HuH-7 (cell line): ENCODE results near the gene DNAH17.

Source experiments
- DNase-seq: peaks from one replicate; pipeline ENCODE4 v3.0.0; 2011; ENCODE audit warnings: low spot score

The DNAH17 gene

DNA sequence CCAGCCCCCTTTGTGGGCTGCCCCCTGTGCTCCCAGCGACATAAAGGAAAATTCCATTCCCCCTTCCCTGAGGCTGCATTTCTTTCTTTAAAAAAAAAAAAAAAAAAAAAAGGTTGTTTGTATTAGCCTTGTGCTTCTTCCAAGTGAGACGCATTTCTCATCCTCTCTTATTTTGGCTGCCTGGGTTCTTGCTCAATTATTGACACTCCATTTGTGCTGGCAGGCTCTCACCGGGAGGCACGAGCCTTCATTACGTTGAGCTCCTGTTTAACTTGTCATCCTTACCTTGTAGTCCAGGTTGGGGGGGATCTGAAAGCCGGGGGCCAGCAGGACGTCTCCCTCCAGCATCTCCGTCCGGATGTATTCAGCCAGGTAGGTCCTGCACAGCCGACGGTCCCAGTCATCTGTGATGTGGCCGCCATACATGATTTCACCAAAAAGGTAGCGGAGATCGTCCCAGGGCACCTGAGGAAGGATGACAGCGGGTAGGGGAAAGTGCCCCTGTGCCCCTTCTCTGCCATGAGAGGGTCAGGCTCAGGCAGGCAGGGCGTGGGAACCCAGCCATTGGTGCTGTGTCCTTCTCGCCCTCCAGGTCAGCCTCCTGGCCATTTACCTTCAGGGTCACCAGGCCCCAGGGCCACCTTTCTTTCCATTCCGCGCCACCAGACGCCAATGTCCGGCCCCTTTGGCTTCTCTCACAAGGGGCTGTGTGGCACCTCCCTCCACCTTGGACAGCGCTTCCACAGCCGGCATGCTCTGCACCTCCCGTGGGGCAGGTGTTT, 148.2 kb downstream of the DNAH17 start:
- DNase-seq = no peak

DNA sequence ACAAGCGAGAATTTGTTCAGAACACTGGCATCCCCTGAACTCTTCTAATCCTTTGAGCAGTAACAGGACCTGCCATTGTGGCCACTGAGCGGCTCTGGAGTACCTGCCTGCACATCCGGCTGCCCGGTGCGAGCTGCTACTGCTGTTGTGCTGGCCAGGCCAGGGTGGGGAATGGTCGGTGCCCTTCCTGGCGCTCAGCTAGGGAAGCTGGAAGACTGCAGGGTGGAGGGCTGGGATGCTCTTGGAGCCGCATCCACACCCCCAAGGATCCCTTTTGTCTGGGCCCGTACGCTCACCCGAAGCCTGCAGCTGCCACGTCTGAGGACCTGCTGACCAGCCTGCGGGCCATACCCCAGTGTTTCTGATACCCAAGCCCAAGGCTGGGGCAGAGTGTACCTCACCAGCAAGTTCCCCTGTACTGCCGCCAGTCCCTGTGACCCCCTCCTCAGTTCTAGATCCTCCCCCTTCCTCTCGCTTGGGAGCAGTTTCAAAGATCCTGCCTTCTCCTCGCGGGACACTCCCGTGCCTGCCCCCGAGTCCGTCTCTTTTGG, 149.1 kb downstream of the DNAH17 start:
- DNase-seq = no peak

DNA sequence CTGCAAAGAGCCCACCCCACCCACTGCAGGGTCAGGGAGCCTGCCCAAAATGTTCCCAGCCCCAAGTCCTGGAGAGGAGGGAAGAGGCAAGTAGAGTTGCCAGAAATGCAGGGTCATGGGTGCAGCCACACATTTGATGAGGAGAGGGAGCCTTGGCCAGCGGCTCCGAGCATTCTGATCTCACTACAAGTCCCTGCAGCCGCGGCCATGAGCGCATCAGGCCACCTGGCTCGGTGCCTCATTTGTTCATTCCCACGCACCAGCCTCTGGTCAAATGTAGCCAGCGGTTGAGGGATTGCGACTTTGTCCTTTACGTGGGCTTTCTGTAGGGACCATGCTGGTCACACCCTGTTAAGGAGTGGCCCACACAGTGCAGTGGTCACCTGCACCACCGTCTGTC, 150.1 kb downstream of the DNAH17 start:
- no peak for DNase-seq

DNA sequence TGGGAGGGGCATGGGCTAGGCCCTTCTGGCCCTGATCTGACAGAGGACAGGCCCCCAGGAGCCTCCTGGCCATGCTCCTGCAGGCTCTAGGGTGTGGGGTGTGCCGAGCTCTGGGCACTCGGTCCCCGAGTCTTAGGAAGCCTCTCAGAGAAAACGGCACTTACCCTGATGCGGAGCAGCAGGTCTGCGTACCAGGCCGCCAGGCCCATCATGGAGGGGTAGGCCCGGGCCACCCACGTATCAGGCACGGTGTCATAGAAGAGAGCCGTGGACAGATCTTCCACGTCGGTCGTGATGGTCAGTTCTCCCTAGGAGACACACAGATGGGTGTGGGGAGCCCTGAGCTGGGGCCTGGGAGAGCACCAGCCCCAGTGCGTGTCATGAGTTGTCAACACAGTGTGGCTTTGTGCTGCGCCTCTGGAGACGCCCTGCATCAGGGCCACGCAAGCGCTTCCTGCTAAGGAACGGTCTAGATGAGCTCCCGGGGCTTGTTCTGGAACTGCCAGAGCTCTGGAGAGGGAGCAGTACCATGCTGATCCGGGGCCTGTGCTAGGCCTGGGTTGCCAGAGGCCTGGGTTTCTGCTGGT, 150.8 kb downstream of the DNAH17 start:
- no peak for DNase-seq

DNA sequence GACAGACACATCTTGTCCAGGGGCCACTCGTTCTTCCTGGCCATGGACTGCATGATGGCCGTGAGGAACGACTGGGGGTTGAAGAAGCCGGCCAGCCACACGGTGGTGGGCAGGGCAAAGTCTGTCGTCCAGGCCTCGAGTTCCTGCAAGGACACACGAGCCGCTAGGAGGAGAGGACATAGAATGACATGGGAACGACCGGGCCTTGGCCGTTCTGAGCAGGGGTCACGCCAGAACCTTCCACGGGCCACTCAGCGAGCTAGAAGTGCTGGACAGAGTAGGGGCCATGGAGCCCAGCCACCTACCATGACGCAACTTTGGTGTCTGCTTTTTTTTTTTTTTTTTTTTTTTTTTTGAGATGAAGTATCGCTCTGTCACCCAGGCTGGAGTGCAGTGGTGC, 151.8 kb downstream of the DNAH17 start:
- no peak for DNase-seq

DNA sequence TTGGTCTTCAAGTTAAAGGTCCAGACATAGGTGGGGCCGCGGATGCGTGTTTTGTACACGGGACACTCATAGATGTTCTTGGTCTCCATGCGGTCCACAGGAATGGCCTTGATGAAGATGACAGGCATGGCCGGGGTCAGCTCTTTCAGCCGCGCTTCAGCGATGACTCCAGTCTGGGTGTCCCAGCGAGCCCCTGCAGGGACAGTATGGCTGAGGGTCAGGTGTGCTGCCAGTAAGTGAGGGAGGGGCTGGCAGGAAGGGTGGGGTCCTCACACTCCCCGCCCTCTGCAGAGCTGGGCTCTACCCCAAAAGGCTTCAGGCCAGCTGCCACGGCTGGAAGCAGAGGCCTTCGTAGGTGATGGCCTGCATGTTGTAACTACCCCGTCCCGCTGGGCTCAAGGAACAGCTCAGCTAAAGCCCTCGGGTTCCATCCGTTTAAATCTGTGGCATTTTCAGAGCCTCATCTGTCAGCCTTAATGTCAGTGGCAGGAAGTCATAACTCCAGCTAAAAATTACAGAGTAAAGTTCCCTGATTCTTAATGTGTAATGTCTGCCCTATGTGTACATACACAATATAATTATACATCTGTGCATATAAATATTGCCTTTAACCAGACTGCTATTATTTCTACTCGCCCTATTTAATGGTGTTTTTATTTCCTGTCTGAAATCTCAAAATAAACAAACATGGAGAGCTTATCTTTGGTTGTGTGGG, 153.1 kb downstream of the DNAH17 start:
- no peak for DNase-seq

DNA sequence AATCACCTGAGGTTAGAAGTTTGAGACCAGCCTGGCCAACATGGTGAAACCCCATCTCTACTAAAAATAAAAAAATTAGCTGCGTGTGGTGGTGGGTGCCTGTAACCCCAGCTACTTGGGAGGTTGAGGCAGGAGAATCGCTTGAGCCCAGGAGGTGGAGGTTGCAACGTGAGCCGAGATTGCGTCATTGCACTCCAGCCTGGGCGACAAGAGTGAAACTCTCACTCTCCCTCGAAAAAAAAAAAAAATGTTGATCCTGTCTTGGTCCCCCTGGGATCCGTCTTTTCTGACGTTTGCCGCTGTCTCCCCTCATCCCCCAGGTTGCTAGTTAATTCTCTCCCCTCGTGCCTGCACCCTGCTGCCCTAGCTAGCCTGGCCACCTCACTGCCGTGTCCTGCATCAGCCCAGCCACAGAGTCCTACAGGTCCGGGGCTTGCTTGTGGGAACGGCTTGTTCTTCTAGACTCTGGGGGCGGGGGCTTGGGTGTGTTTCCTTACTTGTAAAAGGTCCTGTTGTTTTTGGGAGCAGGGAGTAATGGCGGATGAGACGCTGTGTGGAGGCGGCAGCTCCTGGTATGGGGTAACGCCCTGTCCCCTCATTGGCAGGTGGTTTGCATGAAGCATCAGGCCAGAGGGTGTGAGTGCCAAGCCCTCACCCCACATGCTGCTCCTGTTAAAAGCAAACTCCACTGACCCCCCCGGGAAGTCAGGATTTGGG, 154.2 kb downstream of the DNAH17 start:
- DNase-seq = no peak

DNA sequence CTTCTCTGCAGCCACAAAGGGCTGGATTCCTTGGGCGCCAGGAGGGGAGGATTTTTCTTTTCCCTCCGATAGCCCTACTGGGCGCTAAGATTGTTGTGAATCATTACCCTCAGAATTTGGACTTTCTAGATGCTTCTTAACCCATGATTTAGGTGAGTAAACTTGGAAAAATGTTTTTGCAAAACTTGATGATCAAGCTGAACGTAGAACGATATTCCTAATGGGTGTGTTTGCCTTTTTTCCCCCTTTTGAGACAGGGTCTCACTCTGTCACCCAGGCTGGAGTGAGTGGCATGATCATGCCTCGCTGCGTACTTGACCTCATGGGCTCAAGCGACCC, 155.0 kb downstream of the DNAH17 start:
- no peak for DNase-seq

DNA sequence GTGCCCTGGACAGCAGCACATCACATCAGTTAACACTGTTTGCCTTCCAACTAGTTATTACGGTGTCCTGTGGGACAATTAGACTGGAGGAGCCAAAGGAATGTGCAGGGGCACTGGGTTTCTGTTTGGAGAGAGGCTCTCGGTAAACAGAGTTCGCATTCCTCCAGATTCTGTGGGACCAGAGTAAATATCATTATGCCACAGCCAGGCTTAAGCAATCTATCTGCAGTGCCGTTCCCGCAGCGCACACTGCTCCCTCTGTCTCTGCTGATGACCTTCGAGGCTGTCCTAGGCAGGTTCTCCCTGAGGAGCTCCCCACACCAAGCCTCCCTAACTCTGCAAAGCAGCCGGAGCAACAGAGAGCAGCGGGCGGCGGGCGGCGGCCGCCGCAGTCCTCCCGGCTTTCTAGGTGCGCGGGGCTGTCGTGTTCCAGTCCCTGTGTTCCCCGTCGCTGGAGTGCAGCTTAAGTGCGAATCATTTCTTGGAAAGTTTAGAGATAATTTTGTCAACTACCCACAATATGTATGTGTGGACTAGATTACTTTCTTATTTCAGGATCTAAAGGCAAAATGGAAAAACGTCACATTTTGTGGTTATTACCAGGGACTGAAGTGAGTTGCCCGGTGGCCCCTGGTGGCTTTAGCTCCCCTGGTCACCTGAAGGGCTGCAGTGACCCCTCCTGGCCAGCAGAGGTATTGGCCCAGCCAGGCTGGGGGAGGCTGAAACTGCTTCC, 155.5 kb downstream of the DNAH17 start:
- DNase-seq = peak; percentile 96

DNA sequence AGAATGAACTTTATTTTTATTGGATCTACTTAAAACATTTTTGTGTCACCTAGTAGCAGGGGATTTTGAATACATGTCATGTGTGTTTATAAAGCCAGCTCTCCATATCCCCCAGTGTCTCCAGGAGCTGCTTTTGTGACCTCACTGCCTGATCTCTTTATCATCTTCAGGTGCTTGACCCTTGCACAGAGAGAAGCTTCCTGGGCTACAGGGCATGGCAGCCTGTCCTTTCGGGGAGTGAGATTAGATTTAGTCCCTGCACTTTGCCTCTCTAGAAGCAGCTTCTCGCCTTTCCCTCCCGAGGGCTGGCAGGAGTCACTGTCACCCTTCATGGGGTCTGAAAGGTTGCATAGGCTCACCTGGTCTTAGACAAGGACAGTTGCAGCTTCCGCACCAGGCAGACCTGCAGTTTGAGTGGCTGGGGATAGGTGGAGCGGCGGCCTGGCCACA, 156.1 kb downstream of the DNAH17 start:
- peak; percentile 53 for DNase-seq

DNA sequence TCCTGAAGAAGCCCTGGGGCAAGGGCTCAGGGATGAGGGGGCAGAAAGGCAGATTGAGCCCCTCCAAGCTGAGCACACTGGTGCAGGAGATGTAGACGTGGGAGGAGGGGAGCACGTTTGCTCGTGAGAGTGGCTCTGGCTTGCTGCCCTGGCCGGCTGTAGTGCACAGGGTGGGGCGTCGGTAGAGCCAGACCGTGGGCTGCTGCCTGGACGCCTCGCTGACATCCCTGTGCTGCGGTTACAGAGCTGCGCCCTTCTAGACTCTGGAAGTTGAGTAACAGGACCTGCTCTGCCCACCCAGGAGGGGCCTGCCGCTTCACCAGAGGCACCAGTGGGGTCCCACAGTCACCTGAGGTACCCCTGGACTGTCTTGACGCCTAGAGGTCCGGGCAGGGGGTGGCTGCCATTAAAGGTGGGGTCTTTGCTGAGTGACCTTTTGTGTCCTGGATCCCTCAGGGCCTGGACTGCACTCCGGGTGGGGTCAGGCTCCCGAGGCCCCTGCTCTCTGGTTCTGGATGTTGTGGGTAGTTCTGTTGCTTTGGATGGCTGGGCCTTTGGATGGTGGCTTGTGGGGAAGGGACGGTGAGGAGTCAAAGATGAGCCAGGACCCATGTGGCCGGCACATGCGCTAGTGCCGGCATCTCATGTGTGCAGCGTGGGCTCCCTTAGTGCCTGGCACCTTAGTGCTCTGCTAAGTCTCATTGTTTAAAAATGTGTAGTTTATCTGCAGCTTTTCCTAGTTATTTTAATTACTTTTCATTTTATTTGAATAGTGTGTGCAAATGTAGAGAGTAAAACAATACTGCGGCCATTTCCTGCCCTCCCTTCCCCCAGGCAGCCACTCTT, 157.0 kb downstream of the DNAH17 start:
- DNase-seq = no peak

DNA sequence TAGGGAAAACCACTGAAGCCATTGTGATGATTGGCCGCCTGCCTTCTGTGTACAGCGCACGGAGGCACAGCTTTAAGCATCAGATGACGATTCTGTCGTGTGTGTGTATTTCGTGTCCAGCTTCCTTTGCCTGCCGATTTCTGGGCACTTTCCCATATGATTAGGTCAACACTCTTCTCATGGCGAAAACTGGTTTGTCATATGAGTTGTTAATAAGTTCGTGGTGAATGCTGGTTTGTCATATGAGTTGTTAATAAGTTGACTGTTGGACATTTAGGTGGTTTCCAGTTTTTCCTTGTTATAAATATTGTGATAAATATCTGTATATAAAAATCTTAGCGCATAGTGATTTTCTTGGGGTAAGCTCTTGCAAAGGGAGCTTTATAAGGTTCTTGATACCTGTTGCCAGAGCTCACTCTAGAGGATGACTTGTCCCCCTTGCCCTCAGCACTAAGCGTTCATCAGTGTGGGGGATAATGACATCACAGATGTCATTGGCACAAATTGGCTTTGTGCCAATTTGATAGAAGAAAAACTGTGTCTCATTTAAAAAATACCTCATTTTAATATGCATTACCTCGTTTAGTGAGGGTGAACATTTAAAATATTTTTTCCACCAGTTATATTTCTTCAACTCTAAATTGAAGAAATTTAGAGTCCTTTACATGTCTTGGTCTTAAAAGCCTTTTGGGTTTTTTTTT, 158.7 kb downstream of the DNAH17 start:
- no peak for DNase-seq

DNA sequence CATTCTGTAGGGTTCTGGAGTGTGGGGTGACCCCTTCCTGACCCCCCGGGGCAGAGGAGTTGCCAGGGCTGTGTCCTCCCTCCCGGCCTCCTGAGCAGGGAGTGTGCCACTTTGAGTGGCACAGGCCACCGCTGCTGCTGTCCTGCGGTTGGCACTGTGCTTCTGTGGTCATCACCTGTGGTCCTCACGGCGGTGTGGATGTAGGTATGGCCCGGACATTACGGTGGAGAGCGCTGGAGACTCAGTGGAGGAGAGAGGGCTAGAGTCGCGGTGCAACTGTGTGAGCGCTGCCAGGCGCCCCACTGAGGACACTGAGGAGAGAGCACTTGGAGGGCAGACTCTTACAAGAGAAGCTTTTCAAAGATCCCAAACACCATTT, 159.7 kb downstream of the DNAH17 start:
- no peak for DNase-seq

DNA sequence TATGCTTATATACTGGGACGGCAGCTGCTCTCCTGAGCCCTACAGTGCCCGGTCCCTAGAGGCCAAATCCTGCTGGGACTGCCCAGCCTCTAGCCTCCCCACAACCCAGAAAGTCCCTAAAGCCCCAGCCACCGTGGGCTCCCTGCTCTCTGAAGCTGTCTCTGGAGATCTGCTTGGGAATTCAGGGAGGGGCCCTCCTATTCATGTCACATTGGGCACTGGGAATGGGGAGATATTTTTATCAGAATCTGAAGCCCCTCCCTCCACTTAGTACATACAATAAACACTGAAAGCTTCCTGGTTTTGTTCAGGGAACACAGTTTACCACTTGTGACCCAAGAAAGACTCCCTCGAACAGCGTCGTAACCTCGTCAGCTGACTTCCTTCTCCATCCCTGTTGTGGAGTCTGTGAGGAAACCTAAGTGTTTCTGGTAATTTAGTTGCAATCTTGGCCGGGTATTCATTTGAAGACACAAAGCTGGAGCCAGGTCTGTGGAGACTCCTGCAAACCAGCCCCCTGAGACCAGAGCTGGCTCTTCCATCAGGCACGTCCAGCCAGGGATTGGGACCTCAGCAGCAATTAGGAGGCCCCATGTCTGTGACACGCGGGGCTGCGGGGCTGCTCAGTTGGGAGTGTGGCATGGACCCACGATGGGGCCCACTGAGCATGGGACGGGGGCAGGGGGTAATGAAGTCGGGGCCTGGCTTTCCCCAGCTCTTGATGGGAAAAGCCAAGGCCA, 160.2 kb downstream of the DNAH17 start:
- no peak for DNase-seq

DNA sequence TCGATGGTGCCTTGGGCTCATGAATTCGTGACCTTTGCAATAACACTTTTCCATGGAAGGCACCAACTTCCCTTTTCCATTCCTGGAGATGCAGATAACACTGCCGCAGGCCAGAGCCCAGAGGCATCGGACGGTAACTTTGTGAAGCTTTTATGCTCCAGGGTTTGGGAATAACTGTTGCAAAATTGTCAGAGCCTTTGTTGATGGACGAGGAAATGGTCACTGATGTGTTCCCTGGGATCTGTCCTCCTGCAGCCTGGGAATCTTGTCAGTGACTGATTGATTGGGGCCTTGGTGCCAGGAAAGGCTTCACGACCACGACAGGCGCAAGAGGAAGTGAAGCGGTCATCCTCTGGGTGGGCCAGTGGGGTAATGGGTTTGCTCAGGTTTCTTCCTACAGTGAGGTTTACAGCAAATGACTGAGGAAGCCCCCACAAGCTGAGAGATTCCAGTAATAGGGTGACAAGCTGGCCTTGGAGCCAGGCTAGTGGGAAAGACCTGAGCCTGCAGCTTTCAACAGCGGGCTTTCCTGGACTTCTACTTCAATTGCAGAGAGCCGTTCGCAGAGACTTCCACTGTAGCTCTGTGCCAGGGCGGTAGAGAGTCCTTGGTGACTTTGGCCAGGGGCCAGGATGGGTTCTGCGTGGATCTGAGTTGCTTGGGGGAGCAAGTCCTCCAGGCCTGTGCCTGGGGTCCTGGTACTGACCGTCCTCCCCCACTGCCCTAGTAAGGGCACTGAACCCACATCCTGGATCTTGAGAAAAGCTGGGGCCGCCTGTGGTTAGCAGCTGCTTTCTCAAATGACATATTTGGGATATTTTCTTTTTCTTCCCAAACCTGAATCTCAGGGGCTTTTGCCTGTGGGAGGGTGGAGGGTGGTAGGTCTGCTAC, 161.1 kb downstream of the DNAH17 start:
- DNase-seq = no peak

DNA sequence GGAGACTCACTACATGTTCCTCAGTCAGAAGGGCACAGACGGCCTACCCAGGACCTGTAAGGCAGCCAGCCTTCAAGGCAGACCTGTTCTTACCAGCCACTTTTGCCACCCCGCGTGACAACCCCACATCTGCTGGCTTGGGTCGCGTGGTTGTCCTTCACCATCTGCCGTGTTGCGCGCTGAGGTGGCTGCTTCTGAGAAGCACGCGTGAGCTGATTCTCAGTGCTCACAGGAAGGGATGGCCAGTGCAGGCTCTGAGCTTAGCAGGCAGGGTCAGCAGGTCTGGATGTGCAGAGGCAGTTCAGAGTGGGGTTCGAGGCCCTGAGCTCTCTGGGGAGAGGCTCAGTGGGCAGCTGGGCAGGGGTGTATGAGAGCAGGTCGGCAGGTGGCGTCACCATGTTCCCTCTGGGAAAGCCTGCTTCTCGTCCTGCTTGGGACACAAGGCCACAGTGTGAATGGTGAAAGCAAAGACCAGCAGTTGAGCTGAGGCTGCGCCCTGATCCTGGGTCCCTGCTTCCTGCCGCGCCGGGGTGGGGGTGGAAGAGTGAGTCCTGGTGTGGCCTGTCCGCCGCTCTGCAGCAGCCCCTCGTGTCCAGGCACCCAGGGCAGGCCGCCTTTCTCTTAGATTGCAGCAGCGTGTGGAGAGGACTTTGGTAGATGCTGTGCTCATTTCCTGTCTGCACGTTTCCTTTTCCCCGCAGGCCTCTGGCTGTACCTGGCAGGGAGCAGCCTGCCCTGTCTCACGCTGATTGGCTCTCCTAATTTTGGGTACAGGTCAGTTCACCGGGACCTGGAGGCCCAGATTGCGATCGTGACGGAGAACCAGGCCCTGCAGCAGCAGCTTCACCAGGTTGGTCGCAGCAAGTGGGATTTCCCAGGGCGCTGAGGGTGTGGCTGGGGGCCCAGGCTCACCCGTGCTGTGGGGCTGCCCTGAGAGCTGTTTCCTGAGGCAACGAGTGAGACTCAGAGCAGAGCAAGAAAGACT, 162.7 kb downstream of the DNAH17 start:
- no peak for DNase-seq

DNA sequence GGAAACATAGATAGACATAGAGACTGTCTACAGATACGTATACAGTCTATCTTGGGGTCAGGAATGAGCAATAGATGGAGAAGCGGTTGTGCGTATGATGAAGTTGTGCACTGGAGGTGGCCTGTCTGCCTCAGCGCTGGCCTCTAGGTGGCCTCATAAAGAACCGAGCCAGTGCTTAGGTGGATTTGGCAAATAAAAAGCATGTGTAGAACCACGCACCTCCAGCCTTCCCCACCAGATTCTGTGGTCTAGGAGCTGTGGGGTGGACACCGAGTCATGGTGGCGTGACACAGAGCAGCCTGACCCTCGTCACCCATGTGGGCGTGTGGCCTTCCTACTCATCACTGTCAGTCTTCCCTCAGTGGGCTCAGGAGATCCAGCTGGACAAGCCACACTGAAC, 164.8 kb downstream of the DNAH17 start:
- peak; percentile 69 for DNase-seq
